ENCODE results near the gene PSTPIP1. TPM values are rescaled to one million over a fixed set of nuclear protein-coding genes. Genes with fewer than 3 reads are reported as not detected.

The PSTPIP1 gene
- total and polyA plus RNA-seq, 2 of the 8 experiments (the other 6 are each of a cell fraction or from before 2014, with no cell fraction given), result 1.6 to 1.8 TPM

- FAIRE-seq (no peak), DNase-seq (ENCODE audit: low read depth in 1 of 2, low spot score in 2 of 2) (peak in 1 of 2 experiments; percentile 36)
- no peaks in the 10 kb centered on the region for H3K79me1 ChIP-seq (ENCODE audit: low read depth, low read length)
- H3K14ac ChIP-seq (ENCODE audit: insufficient read length), result no peak overlapping the region
- H4K8ac ChIP-seq (ENCODE audit: extremely low read depth, insufficient read depth, low read length), result peak overlapping the region; percentile 59; the same call in 1 of the 2 replicates
- H3K23ac ChIP-seq (ENCODE audit: insufficient read length), result no peak overlapping the region
- no peak overlapping the region for H3K9ac ChIP-seq (replicated peaks in 1 of 4; ENCODE audit: extremely low read depth in 1 of 4, low read depth in 3 of 4, low read length in 3 of 4)
- H4K20me1 ChIP-seq (replicated peaks in 1 of 2; ENCODE audit: control insufficient read depth in 1 of 2, insufficient read depth in 2 of 2, low read length in 2 of 2), result no peaks in the 10 kb centered on the region
- no peaks in the 10 kb centered on the region for H3K9me3 ChIP-seq (ENCODE audit: insufficient read depth in 2 of 2, low read depth in 1 of 2, low read length in 1 of 2)
- no peak overlapping the region for H3K27ac ChIP-seq (ENCODE audit: low read depth, low read length)
- WGBS, 2 experiments (ENCODE audit: extremely low coverage in 1 of 2, insufficient coverage in 1 of 2, insufficient read length in 1 of 2, insufficient replicate concordance in 2 of 2, low coverage in 1 of 2, low lambda C conversion rate in 2 of 2, missing lambda C conversion rate in 1 of 2), result 78% methylated on average over 14 of the region's 15 CpGs; no CpG with 5 or more reads in 1 of the 2 experiments
- no peak overlapping the region for H2AFZ ChIP-seq (ENCODE audit: low read length)
- peaks cover 0 to 18% (median 5%) of the 10 kb centered on the region in 4 experiments; a peak in 5 of 7 replicates for H3K4me1 ChIP-seq (replicated peaks in 1 of 4; ENCODE audit: control insufficient read depth in 3 of 4, insufficient read depth in 4 of 4, low read length in 3 of 4)
- H4K91ac ChIP-seq (replicated peaks; ENCODE audit: insufficient read length, low read length), result no peak overlapping the region
- POLR2A ChIA-PET (ENCODE audit: partially characterized antibody), result interaction anchor here (1.1 kb wide), 1 partner anchor 17 kb away, joined by 3 read pairs; no protein-coding TSS in a partner anchor
- no peak overlapping the region for H4K5ac ChIP-seq (ENCODE audit: insufficient read length, low read depth, low read length)
- H3K4ac ChIP-seq (replicated peaks; ENCODE audit: insufficient read length, low read depth, low read length), result no peak overlapping the region
- H2BK20ac ChIP-seq (ENCODE audit: low read length), result no peak overlapping the region
- H3K4me3 ChIP-seq (ENCODE audit: extremely low read depth in 1 of 4, insufficient read depth in 2 of 4, low read depth in 3 of 4, low read length in 4 of 4), result no peak overlapping the region
- TF ChIP-seq CTCF (IDR thresholded peaks at IDR 0.05; ENCODE audit: control extremely low read depth in 1 of 3, insufficient read depth in 1 of 3, low read depth in 1 of 3, low read length in 3 of 3) (peak in 1 of 3 experiments; percentile 11; a peak in 1 of 4 replicates), CBX8 (IDR thresholded peaks at IDR 0.05; ENCODE audit: borderline replicate concordance, low read depth, low read length) (no peak)
- peaks cover 4% of the 10 kb centered on the region; the same call in 1 of the 2 replicates for H3K23me2 ChIP-seq (ENCODE audit: low read depth, low read length)
- no peak overlapping the region for H2BK5ac ChIP-seq (ENCODE audit: low read depth, low read length)
- no peak overlapping the region for H3K56ac ChIP-seq (replicated peaks; ENCODE audit: insufficient read length, low read depth, low read length)
- H3K79me2 ChIP-seq (ENCODE audit: control insufficient read depth in 1 of 2, insufficient read depth in 2 of 2, low read length in 2 of 2), result no peaks in the 10 kb centered on the region
- no peak overlapping the region for H2BK12ac ChIP-seq (ENCODE audit: low read depth, low read length)
- no peak overlapping the region for H2BK120ac ChIP-seq (replicated peaks; ENCODE audit: low read depth, low read length)
- no peaks in the 10 kb centered on the region for H3K36me3 ChIP-seq (ENCODE audit: control insufficient read depth in 2 of 4, insufficient read depth in 4 of 4, low read length in 3 of 4)
- H2BK15ac ChIP-seq (ENCODE audit: low read length), result no peak overlapping the region
- H3K18ac ChIP-seq (ENCODE audit: extremely low read depth, low read length), result no peak overlapping the region; the same call in 1 of the 2 replicates
- no peak overlapping the region for H3K4me2 ChIP-seq (ENCODE audit: insufficient read depth in 1 of 2, low read depth in 2 of 2, low read length in 2 of 2)
- H2AK5ac ChIP-seq (ENCODE audit: low read depth, low read length), result no peak overlapping the region
- H3K27me3 ChIP-seq (replicated peaks in 1 of 4; ENCODE audit: control insufficient read depth in 3 of 4, extremely low read depth in 1 of 4, insufficient read depth in 3 of 4, low read length in 3 of 4), result peaks cover 0 to 7% (median 0%) of the 10 kb centered on the region in 4 experiments; a peak in 3 of 7 replicates
- CTCF ChIA-PET (ENCODE audit: partially characterized antibody), result interaction anchor here (0.6 to 5.8 kb wide), 15 partner anchors 10 to 593 kb away, joined by 3 to 77 read pairs (median 11); partner anchors contain the start of gene PSTPIP1
These were observed 30.4 kb downstream of the PSTPIP1 start for GRCh38 chr15:77025083-77025901.
